OCI-M2 (cell line): ENCODE results near the gene COL27A1.
"Not testable (repeated sequence)": the region's sequence is repeated elsewhere in the genome, so short reads cannot be mapped to it uniquely, and the experiment has no call there.

ENCODE experiments used
- DNase-seq: peaks from one replicate; lab custom pipeline; 2025; ENCODE audit not compliant: unreplicated experiment; lab: John Stamatoyannopoulos, UW

COL27A1 gene

GRCh38 chr9:114180696-114181606 is 25.6 kb downstream of the COL27A1 start:
- DNase-seq: no peak

- DNase-seq: no peak
Measured at GRCh38 chr9:114181607-114182409, 26.5 kb downstream of the COL27A1 start.

- DNase-seq: no peak
Measured at GRCh38 chr9:114183006-114183405, 27.7 kb downstream of the COL27A1 start.

GRCh38 chr9:114184071-114184470 is 28.7 kb downstream of the COL27A1 start:
- no peak for DNase-seq

GRCh38 chr9:114184866-114185265 is 29.5 kb downstream of the COL27A1 start:
- no peak for DNase-seq

GRCh38 chr9:114185570-114186490 is 30.5 kb downstream of the COL27A1 start:
- DNase-seq: no peak

- DNase-seq: no peak
Measured at GRCh38 chr9:114186605-114187289, 31.4 kb downstream of the COL27A1 start.

- DNase-seq: no peak
Measured at GRCh38 chr9:114187827-114188226, 32.5 kb downstream of the COL27A1 start.

- no peak for DNase-seq
Measured at GRCh38 chr9:114189823-114190562, 34.7 kb downstream of the COL27A1 start.

GRCh38 chr9:114190563-114190905 is 35.2 kb downstream of the COL27A1 start:
- no peak for DNase-seq

- DNase-seq: not testable (repeated sequence)
Measured at GRCh38 chr9:114191402-114191801, 36.1 kb downstream of the COL27A1 start.

- DNase-seq: no peak
Measured at GRCh38 chr9:114192539-114192938, 37.2 kb downstream of the COL27A1 start.

GRCh38 chr9:114193090-114193489 is 37.8 kb downstream of the COL27A1 start:
- DNase-seq: no peak

- no peak for DNase-seq
Measured at GRCh38 chr9:114196117-114196516, 40.8 kb downstream of the COL27A1 start.

- DNase-seq: no peak
Measured at GRCh38 chr9:114196979-114197622, 41.8 kb downstream of the COL27A1 start.

- no peak for DNase-seq
Measured at GRCh38 chr9:114198249-114199040, 43.1 kb downstream of the COL27A1 start.

GRCh38 chr9:114200721-114201300 is 45.5 kb downstream of the COL27A1 start:
- no peak for DNase-seq

GRCh38 chr9:114202396-114202795 is 47.1 kb downstream of the COL27A1 start:
- no peak for DNase-seq
